ENCODE data around the gene SMIM36.

SMIM36 gene

GRCh38 chr17:55444471-55445441, 66.5 kb downstream of the SMIM36 start:
- Histone ChIP-seq H3K79me2 (ENCODE audit: insufficient read depth, low read length) (no peaks in the 10 kb centered on the region), H3K4me3 (ENCODE audit: insufficient read depth, low read length, poor library complexity, severe bottlenecking) (no peak overlapping the region), H3K4me2 (ENCODE audit: low read depth, low read length, poor library complexity, severe bottlenecking) (no peak overlapping the region), H3K27ac (ENCODE audit: low read depth, low read length) (no peak overlapping the region), H2AFZ (ENCODE audit: low read depth, low read length, severe bottlenecking) (no peak overlapping the region), H3F3A (ENCODE audit: insufficient read depth) (no peaks in the 10 kb centered on the region), H3K9me3 (ENCODE audit: insufficient read depth, low read length) (no peaks in the 10 kb centered on the region), H3K9me2 (replicated peaks; ENCODE audit: insufficient read depth, low read length) (no peaks in the 10 kb centered on the region), H3K27me3 (ENCODE audit: low read length) (no peaks in the 10 kb centered on the region), H3K36me3 (ENCODE audit: low read length) (no peaks in the 10 kb centered on the region), H3K9ac (ENCODE audit: low read length) (no peak overlapping the region), H4K20me1 (ENCODE audit: low read depth, low read length) (no peaks in the 10 kb centered on the region)
- TF ChIP-seq, protein P1, sequence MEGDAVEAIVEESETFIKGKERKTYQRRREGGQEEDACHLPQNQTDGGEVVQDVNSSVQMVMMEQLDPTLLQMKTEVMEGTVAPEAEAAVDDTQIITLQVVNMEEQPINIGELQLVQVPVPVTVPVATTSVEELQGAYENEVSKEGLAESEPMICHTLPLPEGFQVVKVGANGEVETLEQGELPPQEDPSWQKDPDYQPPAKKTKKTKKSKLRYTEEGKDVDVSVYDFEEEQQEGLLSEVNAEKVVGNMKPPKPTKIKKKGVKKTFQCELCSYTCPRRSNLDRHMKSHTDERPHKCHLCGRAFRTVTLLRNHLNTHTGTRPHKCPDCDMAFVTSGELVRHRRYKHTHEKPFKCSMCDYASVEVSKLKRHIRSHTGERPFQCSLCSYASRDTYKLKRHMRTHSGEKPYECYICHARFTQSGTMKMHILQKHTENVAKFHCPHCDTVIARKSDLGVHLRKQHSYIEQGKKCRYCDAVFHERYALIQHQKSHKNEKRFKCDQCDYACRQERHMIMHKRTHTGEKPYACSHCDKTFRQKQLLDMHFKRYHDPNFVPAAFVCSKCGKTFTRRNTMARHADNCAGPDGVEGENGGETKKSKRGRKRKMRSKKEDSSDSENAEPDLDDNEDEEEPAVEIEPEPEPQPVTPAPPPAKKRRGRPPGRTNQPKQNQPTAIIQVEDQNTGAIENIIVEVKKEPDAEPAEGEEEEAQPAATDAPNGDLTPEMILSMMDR (IDR thresholded peaks at IDR 0.05; ENCODE audit: insufficient read depth, low read length, poor library complexity, severe bottlenecking): no peak
- no peak for TF ChIP-seq EZH2phosphoT487 (conservative IDR thresholded peaks at IDR 0.05; ENCODE audit: low read length)

DNA sequence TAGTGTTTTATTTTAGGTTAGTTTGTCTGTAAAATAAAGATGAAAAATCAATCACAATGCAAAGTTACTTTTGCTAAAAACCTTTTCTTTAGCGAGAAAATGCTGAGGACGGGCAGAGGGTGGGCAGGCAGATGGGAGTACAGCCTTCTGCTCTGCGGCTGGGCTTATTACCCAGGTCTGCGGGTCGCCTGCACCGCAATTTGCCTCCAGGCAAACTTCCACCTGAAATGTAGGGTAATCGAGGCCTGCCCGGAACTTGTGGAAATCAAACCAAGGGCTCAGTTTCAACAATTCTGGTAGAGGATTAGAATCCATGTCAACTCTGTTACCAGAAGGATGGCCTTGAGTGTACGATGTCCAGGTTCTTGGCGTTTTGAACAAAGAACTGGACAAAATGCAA, 67.3 kb downstream of the SMIM36 start:
- no peak overlapping the region for H3K4me2 ChIP-seq (ENCODE audit: low read depth, low read length, poor library complexity, severe bottlenecking)

GRCh38 chr17:55442953-55443683, 68.1 kb downstream of the SMIM36 start:
- Histone ChIP-seq H3K79me2 (ENCODE audit: insufficient read depth, low read length) (no peaks in the 10 kb centered on the region), H3K9me2 (replicated peaks; ENCODE audit: insufficient read depth, low read length) (no peaks in the 10 kb centered on the region), H3K4me2 (ENCODE audit: low read depth, low read length, poor library complexity, severe bottlenecking) (no peak overlapping the region), H3F3A (ENCODE audit: insufficient read depth) (no peaks in the 10 kb centered on the region), H3K4me3 (ENCODE audit: insufficient read depth, low read length, poor library complexity, severe bottlenecking) (no peak overlapping the region), H2AFZ (ENCODE audit: low read depth, low read length, severe bottlenecking) (no peak overlapping the region), H3K9ac (ENCODE audit: low read length) (no peak overlapping the region), H3K27me3 (ENCODE audit: low read length) (no peaks in the 10 kb centered on the region), H3K27ac (ENCODE audit: low read depth, low read length) (no peak overlapping the region), H4K20me1 (ENCODE audit: low read depth, low read length) (no peaks in the 10 kb centered on the region), H3K36me3 (ENCODE audit: low read length) (no peaks in the 10 kb centered on the region), H3K9me3 (ENCODE audit: insufficient read depth, low read length) (no peaks in the 10 kb centered on the region)
- TF ChIP-seq, protein P1 (IDR thresholded peaks at IDR 0.05; ENCODE audit: insufficient read depth, low read length, poor library complexity, severe bottlenecking): no peak

More for the DNA sequence above, 67.3 kb downstream of the SMIM36 start:
- TF ChIP-seq EZH2phosphoT487 (conservative IDR thresholded peaks at IDR 0.05; ENCODE audit: low read length): no peak
- TF ChIP-seq, protein P1 (IDR thresholded peaks at IDR 0.05; ENCODE audit: insufficient read depth, low read length, poor library complexity, severe bottlenecking): no peak
- no peak overlapping the region for H3K4me3 ChIP-seq (ENCODE audit: insufficient read depth, low read length, poor library complexity, severe bottlenecking)
- H3K9me2 ChIP-seq (replicated peaks; ENCODE audit: insufficient read depth, low read length): no peaks in the 10 kb centered on the region
- H4K20me1 ChIP-seq (ENCODE audit: low read depth, low read length): no peaks in the 10 kb centered on the region
- H3K27me3 ChIP-seq (ENCODE audit: low read length): no peaks in the 10 kb centered on the region
- H3K36me3 ChIP-seq (ENCODE audit: low read length): no peaks in the 10 kb centered on the region
- H3K27ac ChIP-seq (ENCODE audit: low read depth, low read length): no peak overlapping the region
- no peaks in the 10 kb centered on the region for H3K79me2 ChIP-seq (ENCODE audit: insufficient read depth, low read length)
- H3F3A ChIP-seq (ENCODE audit: insufficient read depth): no peaks in the 10 kb centered on the region
- no peak overlapping the region for H3K9ac ChIP-seq (ENCODE audit: low read length)
- no peaks in the 10 kb centered on the region for H3K9me3 ChIP-seq (ENCODE audit: insufficient read depth, low read length)
- H2AFZ ChIP-seq (ENCODE audit: low read depth, low read length, severe bottlenecking): no peak overlapping the region

All from SU-DHL-6 (cell line).